Measurements from ENCODE around the gene GNL3.

The GNL3 gene

GRCh38 chr3:52688266-52688665, 2.4 kb downstream of the GNL3 start:
- DNase-seq = no peak

- no peak for DNase-seq
Measured at GRCh38 chr3:52689151-52689550, 3.3 kb downstream of the GNL3 start.

GRCh38 chr3:52690560-52690959, 4.7 kb downstream of the GNL3 start:
- DNase-seq = no peak

GRCh38 chr3:52693071-52693470, 7.2 kb downstream of the GNL3 start:
- DNase-seq = no peak

- no peak for DNase-seq
Measured at GRCh38 chr3:52694528-52695189, 8.8 kb downstream of the GNL3 start.

- DNase-seq = no peak
Measured at GRCh38 chr3:52695798-52696671, 10.2 kb downstream of the GNL3 start.

GRCh38 chr3:52696830-52697631, 11.2 kb downstream of the GNL3 start:
- no peak for DNase-seq

GRCh38 chr3:52697632-52697965, 11.8 kb downstream of the GNL3 start:
- no peak for DNase-seq

- DNase-seq = no peak
Measured at GRCh38 chr3:52703341-52703740, 17.5 kb downstream of the GNL3 start.

GRCh38 chr3:52704611-52705437, 19.0 kb downstream of the GNL3 start:
- peak; percentile 23 for DNase-seq

- DNase-seq = no peak
Measured at GRCh38 chr3:52705438-52705687, 19.5 kb downstream of the GNL3 start.

GRCh38 chr3:52705688-52706686, 20.2 kb downstream of the GNL3 start, which contains the start of the genes GLT8D1 and SPCS1:
TSS of gene GLT8D1 (minus strand) at chr3:52705791. CDS start at chr3:52700460, 5,331 bp downstream.
TSS of gene SPCS1 (plus strand) at chr3:52706106. CDS start at chr3:52706247, 141 bp downstream.
- peak; percentile 82 for DNase-seq

- no peak for DNase-seq
Measured at GRCh38 chr3:52707585-52707984, 21.8 kb downstream of the GNL3 start.

GRCh38 chr3:52710512-52710911, 24.7 kb downstream of the GNL3 start:
- DNase-seq = no peak

GRCh38 chr3:52712291-52713212, 26.7 kb downstream of the GNL3 start:
- DNase-seq = no peak

GRCh38 chr3:52714335-52715302, 28.8 kb downstream of the GNL3 start:
- no peak for DNase-seq

- DNase-seq = no peak
Measured at GRCh38 chr3:52715714-52716305, 30.0 kb downstream of the GNL3 start.

GRCh38 chr3:52719618-52720017, 33.8 kb downstream of the GNL3 start:
- DNase-seq = no peak

Measured in fibroblast of skin of right quadriceps (primary cell).